Adrenal gland (tissue), 5 donors: ENCODE results near the gene STK35.

Experiments used
- POLR2A ChIP-seq, 2 donors: fragments of 450-650 bp; IDR thresholded peaks; one replicate each; pipeline ENCODE4 v1.6.1; 2017; ENCODE audit warnings: antibody characterized with exemption in 2 of 2, mild to moderate bottlenecking in 2 of 2, moderate library complexity in 1 of 2
- TF ChIP-seq, protein P1 (sequence below), 6 experiments: fragments of 450-650 bp in 4 of 6; fragments of 200-600 bp in 2 of 6; sonication (generic) in 1 of 6; IDR thresholded peaks; 1 replicate in 5 of 6; 2 replicates in 1 of 6; pipeline versions ENCODE4 v1.5.1 to v1.8.0; 2016 to 2021; ENCODE audit warnings: antibody characterized with exemption in 6 of 6, mild to moderate bottlenecking in 2 of 6, moderate library complexity in 1 of 6
- donor health status: DM: no; HTN: no; CAD: no.

DNA sequence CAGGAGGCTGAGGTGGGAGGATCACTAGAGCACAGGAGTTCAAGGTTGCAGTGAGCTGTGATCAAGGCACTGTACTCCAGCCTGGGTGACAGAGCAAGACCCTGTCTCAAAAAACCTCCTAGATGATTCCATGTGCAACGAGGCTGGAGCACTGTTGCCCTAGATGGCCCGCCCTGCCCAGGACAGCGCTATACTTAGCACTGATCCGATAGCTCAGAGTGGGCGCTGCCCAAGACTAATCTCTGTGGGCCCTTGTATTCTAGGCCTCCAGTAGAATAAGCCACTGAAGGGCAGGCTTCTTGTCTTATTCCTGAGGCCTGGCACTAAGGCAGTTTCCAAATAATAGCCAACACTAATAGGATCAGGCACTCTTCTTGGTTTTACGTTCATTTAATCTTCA lies 41.0 kb downstream of the STK35 start:
- TF ChIP-seq, protein P1, sequence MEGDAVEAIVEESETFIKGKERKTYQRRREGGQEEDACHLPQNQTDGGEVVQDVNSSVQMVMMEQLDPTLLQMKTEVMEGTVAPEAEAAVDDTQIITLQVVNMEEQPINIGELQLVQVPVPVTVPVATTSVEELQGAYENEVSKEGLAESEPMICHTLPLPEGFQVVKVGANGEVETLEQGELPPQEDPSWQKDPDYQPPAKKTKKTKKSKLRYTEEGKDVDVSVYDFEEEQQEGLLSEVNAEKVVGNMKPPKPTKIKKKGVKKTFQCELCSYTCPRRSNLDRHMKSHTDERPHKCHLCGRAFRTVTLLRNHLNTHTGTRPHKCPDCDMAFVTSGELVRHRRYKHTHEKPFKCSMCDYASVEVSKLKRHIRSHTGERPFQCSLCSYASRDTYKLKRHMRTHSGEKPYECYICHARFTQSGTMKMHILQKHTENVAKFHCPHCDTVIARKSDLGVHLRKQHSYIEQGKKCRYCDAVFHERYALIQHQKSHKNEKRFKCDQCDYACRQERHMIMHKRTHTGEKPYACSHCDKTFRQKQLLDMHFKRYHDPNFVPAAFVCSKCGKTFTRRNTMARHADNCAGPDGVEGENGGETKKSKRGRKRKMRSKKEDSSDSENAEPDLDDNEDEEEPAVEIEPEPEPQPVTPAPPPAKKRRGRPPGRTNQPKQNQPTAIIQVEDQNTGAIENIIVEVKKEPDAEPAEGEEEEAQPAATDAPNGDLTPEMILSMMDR (IDR thresholded peaks at IDR 0.05) = no peak
- TF ChIP-seq POLR2A (IDR thresholded peaks at IDR 0.05) = no peak
